GM23248 (cell line): ENCODE data around the gene ADAMTS6. TPM values are rescaled to one million over a fixed set of nuclear protein-coding genes. Genes with fewer than 3 reads are reported as not detected.

Source experiments
- DNase-seq: peaks from one replicate; pipeline ENCODE4 v3.0.0-alpha.2; 2015
- H2AFZ ChIP-seq: fragments of 200-600 bp; sonication (generic); 2 replicates; pipeline ENCODE4 v1.6.1; 2016; ENCODE audit warnings: antibody characterized with exemption
- H3F3A ChIP-seq: fragments of 200-600 bp; sonication (generic); 2 replicates; pipeline ENCODE4 v1.6.1; 2016; ENCODE audit warnings: mild to moderate bottlenecking, antibody characterized with exemption, mixed run types; ENCODE audit not compliant: insufficient read depth
- H3K27ac ChIP-seq: fragments of 200-600 bp; sonication (generic); 2 replicates; pipeline ENCODE4 v1.5.1; 2016; ENCODE audit warnings: mild to moderate bottlenecking
- H3K27me3 ChIP-seq: fragments of 200-600 bp; sonication (generic); replicated peaks from 2 replicates; pipeline ENCODE4 v1.6.1; 2016; ENCODE audit warnings: mild to moderate bottlenecking; ENCODE audit not compliant: insufficient read depth
- H3K36me3 ChIP-seq: fragments of 200-600 bp; sonication (generic); 2 replicates; pipeline ENCODE4 v1.6.1; 2016; ENCODE audit warnings: low read depth, mild to moderate bottlenecking
- H3K4me1 ChIP-seq: fragments of 200-600 bp; sonication (generic); 2 replicates; pipeline ENCODE4 v1.6.1; 2016; ENCODE audit warnings: mild to moderate bottlenecking; ENCODE audit not compliant: insufficient read depth
- H3K4me2 ChIP-seq: fragments of 200-600 bp; sonication (generic); one replicate; pipeline ENCODE4 v1.6.1; 2016; ENCODE audit warnings: mild to moderate bottlenecking; ENCODE audit not compliant: unreplicated experiment
- H3K4me3 ChIP-seq: fragments of 200-600 bp; sonication (generic); 2 replicates; pipeline ENCODE4 v1.5.1; 2016; ENCODE audit warnings: mild to moderate bottlenecking
- H3K79me2 ChIP-seq: fragments of 200-600 bp; sonication (generic); 2 replicates; pipeline ENCODE4 v1.6.1; 2016; ENCODE audit warnings: mild to moderate bottlenecking; ENCODE audit not compliant: insufficient read depth
- H3K9ac ChIP-seq: fragments of 200-600 bp; sonication (generic); 2 replicates; pipeline ENCODE4 v1.6.1; 2016; ENCODE audit warnings: mild to moderate bottlenecking
- H3K9me2 ChIP-seq: fragments of 200-600 bp; sonication (generic); 2 replicates; pipeline ENCODE4 v1.6.1; 2016; ENCODE audit warnings: mixed run types, mild to moderate bottlenecking, moderate library complexity; ENCODE audit not compliant: insufficient read depth
- H3K9me3 ChIP-seq: fragments of 200-600 bp; sonication (generic); one replicate; pipeline ENCODE4 v1.6.1; 2017; ENCODE audit warnings: low read depth
- H4K20me1 ChIP-seq: fragments of 200-600 bp; sonication (generic); 2 replicates; pipeline ENCODE4 v1.6.0; 2016; ENCODE audit not compliant: insufficient read depth
- EZH2 ChIP-seq: fragments of 200-600 bp; sonication (generic); IDR thresholded peaks from 2 replicates; pipeline ENCODE4 v1.6.1; 2018; ENCODE audit warnings: antibody characterized with exemption, mild to moderate bottlenecking; ENCODE audit not compliant: insufficient read depth, poor library complexity, severe bottlenecking
- EZH2phosphoT487 ChIP-seq: fragments of 200-600 bp; sonication (generic); IDR thresholded peaks from 2 replicates; pipeline ENCODE4 v1.6.1; 2018; ENCODE audit warnings: antibody characterized with exemption, moderate library complexity, mild to moderate bottlenecking, low read depth; ENCODE audit not compliant: insufficient read depth
- WGBS, 2 experiments: methylation state at CpG; one replicate each; pipeline ENCODE4 v1.1.6; 2015 to 2017; ENCODE audit warnings: low lambda C conversion rate in 2 of 2, low coverage in 1 of 2; ENCODE audit errors: missing lambda C conversion rate in 2 of 2; 5-methylcytosine and 5-hydroxymethylcytosine counted together
- in situ Hi-C: fragments of 300-500 bp; cut with MboI; formaldehyde crosslinking; loops from 2 replicates; pipeline ENCODE4 v1.15.0; 2020
- polyA plus RNA-seq: library from polyadenylated mRNA; unstranded; fragments of >200 nt; fragmentation: Nextera tagmentation; extraction: Ambion mirVana; gene quantifications from 2 replicates; pipeline ENCODE4 v1.2.1, GENCODE V29; 2016
- total RNA-seq: library from RNA; depleted of rRNA; stranded (reverse); fragments of >200 nt; shearing (Covaris generic); gene quantifications from 2 replicates; pipeline ENCODE4 v1.2.3, GENCODE V29; 2014

ADAMTS6 gene
- total and polyA plus RNA-seq, 2 experiments from 2014 or later, result 10.1 to 76.0 TPM

- H3K4me2 ChIP-seq, result peak overlapping the region; percentile 63
- H3K9me3 ChIP-seq, result no peaks in the 10 kb centered on the region
- peak overlapping the region; percentile 22; the same call in 1 of the 2 replicates for H3K27ac ChIP-seq
- no peaks in the 10 kb centered on the region for H3K27me3 ChIP-seq
- 0 out of 2 replicates have a peak overlapping the region, but pooled peaks have one; percentile 19 for H2AFZ ChIP-seq
- H3K9me2 ChIP-seq, result no peaks in the 10 kb centered on the region
- in situ Hi-C loops, result no loop called here
- no peaks in the 10 kb centered on the region for H4K20me1 ChIP-seq
- H3K4me3 ChIP-seq, result peak overlapping the region; percentile 42
- peak overlapping the region; percentile 32 for H3K9ac ChIP-seq
- H3F3A ChIP-seq, result peaks cover 6% of the 10 kb centered on the region; the same call in 1 of the 2 replicates
- H3K4me1 ChIP-seq, result peaks cover 17% of the 10 kb centered on the region
- TF ChIP-seq EZH2, result no peak
- TF ChIP-seq EZH2phosphoT487, result no peak
- peaks cover 31% of the 10 kb centered on the region for H3K79me2 ChIP-seq
- peak; percentile 26 for DNase-seq
- peaks cover 37% of the 10 kb centered on the region for H3K36me3 ChIP-seq
Measured at GRCh38 chr5:65292196-65292595, 189.5 kb downstream of the ADAMTS6 start.

DNA sequence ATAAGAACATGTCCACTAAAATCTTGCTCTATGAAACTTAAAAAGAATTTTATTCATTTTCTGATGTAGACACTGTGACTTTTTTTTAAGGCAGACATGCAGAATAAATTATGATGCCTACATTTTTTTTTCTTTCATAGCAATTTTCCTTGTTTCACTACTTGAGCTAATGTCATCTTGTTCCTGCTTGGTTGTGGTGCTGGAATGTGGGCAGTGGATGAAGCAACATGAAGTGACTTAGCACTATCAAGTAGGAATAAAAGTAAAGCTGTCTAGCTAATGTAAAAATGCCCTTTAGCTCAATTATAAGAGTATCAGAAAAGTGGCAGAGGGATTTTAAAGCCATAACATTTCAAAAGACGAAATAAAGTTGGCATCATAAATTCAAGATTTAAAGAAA lies 191.0 kb downstream of the ADAMTS6 start:
- Histone ChIP-seq H2AFZ (no peak overlapping the region), H3K4me2 (no peak overlapping the region), H3K9me2 (no peaks in the 10 kb centered on the region), H3K9ac (no peak overlapping the region), H3F3A (peaks cover 12% of the 10 kb centered on the region; the same call in 1 of the 2 replicates), H3K36me3 (peaks cover 32% of the 10 kb centered on the region), H3K27me3 (no peaks in the 10 kb centered on the region), H4K20me1 (no peaks in the 10 kb centered on the region), H3K9me3 (no peaks in the 10 kb centered on the region), H3K27ac (peak overlapping the region; percentile 22), H3K79me2 (peaks cover 32% of the 10 kb centered on the region), H3K4me1 (peaks cover 17% of the 10 kb centered on the region), H3K4me3 (no peak overlapping the region)
- peak; percentile 58 for DNase-seq
- no peak for TF ChIP-seq EZH2phosphoT487
- no peak for TF ChIP-seq EZH2
- WGBS, 2 experiments, result 97% methylated on average over 1 of the region's 1 CpG
- in situ Hi-C loops, result no loop called here

DNA sequence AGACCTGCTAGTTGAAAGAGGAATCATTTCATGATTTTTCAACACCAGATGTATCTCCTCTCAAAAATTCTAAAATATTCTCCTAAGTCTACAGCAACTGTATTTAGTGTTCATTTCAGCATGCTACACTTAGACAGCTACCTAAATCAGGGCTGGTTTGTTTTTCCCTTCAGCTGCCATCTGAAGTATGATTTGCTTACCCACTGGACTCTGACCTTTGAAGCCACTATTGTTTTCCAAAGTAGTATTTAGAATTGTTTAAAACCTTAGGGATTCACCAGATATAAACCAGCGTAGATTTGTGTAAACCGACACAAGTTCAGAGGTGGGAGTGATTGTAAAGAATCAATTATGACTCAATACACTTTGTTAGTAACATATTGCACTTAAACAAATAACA lies 193.1 kb downstream of the ADAMTS6 start:
- H3K9me3 ChIP-seq, result no peaks in the 10 kb centered on the region
- H4K20me1 ChIP-seq, result no peaks in the 10 kb centered on the region
- H3K4me3 ChIP-seq, result no peak overlapping the region
- no peak overlapping the region for H3K9ac ChIP-seq
- peaks cover 12% of the 10 kb centered on the region; the same call in 1 of the 2 replicates for H3F3A ChIP-seq
- in situ Hi-C loops, result no loop called here
- no peak overlapping the region for H2AFZ ChIP-seq
- peaks cover 43% of the 10 kb centered on the region for H3K36me3 ChIP-seq
- DNase-seq, result no peak
- peaks cover 17% of the 10 kb centered on the region for H3K4me1 ChIP-seq
- no peak for TF ChIP-seq EZH2
- no peak for TF ChIP-seq EZH2phosphoT487
- WGBS, 2 experiments, result 98 to 99% methylated on average over 2 of the region's 2 CpGs
- no peak overlapping the region for H3K4me2 ChIP-seq
- no peak overlapping the region for H3K27ac ChIP-seq
- H3K27me3 ChIP-seq, result no peaks in the 10 kb centered on the region
- no peaks in the 10 kb centered on the region for H3K9me2 ChIP-seq
- peaks cover 33% of the 10 kb centered on the region for H3K79me2 ChIP-seq

GRCh38 chr5:65279603-65280002 lies 202.1 kb downstream of the ADAMTS6 start:
- H2AFZ ChIP-seq, result no peak overlapping the region
- DNase-seq, result no peak
- in situ Hi-C loops, result no loop called here

More at GRCh38 chr5:65279603-65280002, 202.1 kb downstream of the ADAMTS6 start:
- no peaks in the 10 kb centered on the region for H3K9me3 ChIP-seq
- no peaks in the 10 kb centered on the region for H3K9me2 ChIP-seq
- H3K4me1 ChIP-seq, result no peaks in the 10 kb centered on the region
- peaks cover 10% of the 10 kb centered on the region for H3F3A ChIP-seq
- H3K79me2 ChIP-seq, result 0 out of 2 replicates have a peak, but pooled peaks cover 4% of the 10 kb centered on the region
- no peaks in the 10 kb centered on the region for H4K20me1 ChIP-seq
- no peaks in the 10 kb centered on the region for H3K27me3 ChIP-seq
- peaks cover 35% of the 10 kb centered on the region for H3K36me3 ChIP-seq
- TF ChIP-seq EZH2 (no peak), EZH2phosphoT487 (no peak)
- no peak overlapping the region for H3K4me2 ChIP-seq
- H3K27ac ChIP-seq, result no peak overlapping the region
- no peak overlapping the region for H3K9ac ChIP-seq
- H3K4me3 ChIP-seq, result no peak overlapping the region
- 97 to 98% methylated on average over 2 of the region's 2 CpGs for WGBS, 2 experiments
